ENCODE measurements around the gene NBPF12.
"Not testable (repeated sequence)": the region's sequence is repeated elsewhere in the genome, so short reads cannot be mapped to it uniquely, and the experiment has no call there.

The NBPF12 gene

DNA sequence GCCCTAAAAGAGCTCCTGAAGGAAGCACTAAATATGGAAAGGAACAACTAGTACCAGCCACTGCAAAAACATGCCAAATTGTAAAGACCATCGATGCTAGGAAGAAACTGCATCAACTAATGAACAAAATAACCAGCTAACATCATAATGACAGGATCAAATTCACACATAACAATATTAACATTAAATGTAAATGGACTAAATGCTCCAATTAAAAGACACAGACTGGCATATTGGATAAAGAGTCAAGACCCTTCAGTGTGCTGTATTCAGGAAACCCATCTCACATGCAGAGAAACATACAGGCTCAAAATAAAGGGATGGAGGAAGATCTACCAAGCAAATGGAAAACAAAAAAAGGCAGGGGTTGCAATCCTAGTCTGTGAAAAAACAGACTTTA lies 70.4 kb downstream of the NBPF12 start:
- not testable (repeated sequence) for H3K9me3 ChIP-seq (ENCODE audit: insufficient read depth, low read length); H3K27me3 ChIP-seq (ENCODE audit: insufficient read depth, insufficient read length); H3K4me1 ChIP-seq (ENCODE audit: insufficient read depth, insufficient read length)

DNA sequence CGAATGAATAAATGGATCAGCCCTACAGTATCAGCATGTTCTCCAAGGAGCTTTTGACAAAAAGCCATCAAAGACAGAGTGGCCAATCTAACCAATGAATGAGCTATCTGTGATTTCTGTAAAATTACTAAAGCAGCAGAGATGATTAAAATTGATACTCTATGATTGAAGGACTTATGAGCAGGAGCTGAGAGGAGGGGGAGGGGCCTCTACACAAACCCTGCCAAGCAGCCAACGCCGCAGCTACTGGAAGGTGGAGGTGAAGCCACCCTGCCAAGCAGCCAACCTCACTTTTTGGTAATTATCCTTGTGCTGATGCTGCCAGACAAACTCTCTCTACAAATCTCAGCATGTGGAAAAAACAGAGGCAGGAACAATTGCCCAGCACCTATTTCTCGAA lies 88.9 kb downstream of the NBPF12 start:
- H3K27me3 ChIP-seq (ENCODE audit: insufficient read depth, insufficient read length); H3K9ac ChIP-seq (ENCODE audit: insufficient read length, low read depth); H3K4me3 ChIP-seq (ENCODE audit: insufficient read length, low read depth); H3K36me3 ChIP-seq (ENCODE audit: insufficient read depth, insufficient read length, low read length); DNase-seq (ENCODE audit: low read depth, low spot score); H3K4me1 ChIP-seq (ENCODE audit: insufficient read depth, insufficient read length); H3K9me3 ChIP-seq (ENCODE audit: insufficient read depth, low read length): not testable (repeated sequence)

More for the DNA sequence above, 70.4 kb downstream of the NBPF12 start:
- not testable (repeated sequence) for H3K36me3 ChIP-seq (ENCODE audit: insufficient read depth, insufficient read length, low read length); DNase-seq (ENCODE audit: low read depth, low spot score); H3K4me3 ChIP-seq (ENCODE audit: insufficient read length, low read depth); H3K9ac ChIP-seq (ENCODE audit: insufficient read length, low read depth)

DNA sequence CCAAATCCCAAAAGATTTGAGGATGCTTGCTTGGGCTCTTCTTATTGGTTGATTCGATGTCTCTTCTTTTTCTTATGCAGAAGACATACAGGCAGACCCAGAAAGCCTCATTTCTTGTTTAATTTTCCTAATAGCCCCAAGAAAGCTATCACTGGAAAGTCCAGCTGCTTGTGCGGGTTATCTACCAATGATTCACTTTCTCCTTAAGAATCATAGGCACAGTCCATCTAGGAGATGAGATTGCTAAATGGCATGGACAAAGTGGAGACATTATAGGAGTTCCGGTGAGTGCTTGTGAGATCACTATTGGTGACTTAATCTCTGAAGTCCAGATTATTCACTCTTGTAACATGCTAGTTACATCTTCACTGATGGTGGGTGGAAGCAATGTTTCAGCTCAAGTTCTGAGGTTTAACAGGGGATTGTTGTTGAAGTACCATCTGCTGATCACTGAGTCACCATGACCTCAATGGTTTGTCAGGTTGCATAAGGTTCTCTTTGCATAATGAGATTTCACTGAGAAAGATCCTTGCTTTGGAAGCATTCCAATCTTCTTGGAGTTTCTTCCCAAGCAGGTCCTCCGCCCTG lies 92.0 kb downstream of the NBPF12 start:
- not testable (repeated sequence) for DNase-seq (ENCODE audit: low read depth, low spot score); H3K36me3 ChIP-seq (ENCODE audit: insufficient read depth, insufficient read length, low read length); H3K27me3 ChIP-seq (ENCODE audit: insufficient read depth, insufficient read length); H3K4me3 ChIP-seq (ENCODE audit: insufficient read length, low read depth); H3K4me1 ChIP-seq (ENCODE audit: insufficient read depth, insufficient read length); H3K9me3 ChIP-seq (ENCODE audit: insufficient read depth, low read length); H3K9ac ChIP-seq (ENCODE audit: insufficient read length, low read depth)

DNA sequence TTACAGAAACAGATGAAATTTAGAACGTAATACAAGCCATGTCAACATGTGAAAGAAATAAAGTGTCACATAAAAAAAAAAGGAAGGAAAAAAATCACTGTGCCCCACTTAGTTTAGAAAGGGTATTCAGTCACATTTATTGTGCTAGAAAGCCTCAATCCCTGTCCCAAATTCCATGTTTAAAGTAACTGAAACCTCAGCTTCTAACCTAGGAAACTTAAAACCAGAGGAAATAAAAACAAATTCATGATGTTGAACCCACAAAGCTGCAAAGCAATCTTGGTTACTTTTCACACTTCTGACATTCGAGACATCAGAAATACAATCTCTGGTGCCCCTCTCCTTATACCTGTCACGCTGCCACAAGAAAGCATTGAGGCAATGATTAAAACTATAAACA lies 101.8 kb downstream of the NBPF12 start:
- Histone ChIP-seq H3K9ac (ENCODE audit: insufficient read length, low read depth) (no peak overlapping the region), H3K4me3 (ENCODE audit: insufficient read length, low read depth) (no peak overlapping the region), H3K9me3 (ENCODE audit: insufficient read depth, low read length) (no peaks in the 10 kb centered on the region), H3K36me3 (ENCODE audit: insufficient read depth, insufficient read length, low read length) (no peaks in the 10 kb centered on the region), H3K27me3 (ENCODE audit: insufficient read depth, insufficient read length) (no peaks in the 10 kb centered on the region), H3K4me1 (ENCODE audit: insufficient read depth, insufficient read length) (no peaks in the 10 kb centered on the region)
- no peak for DNase-seq (ENCODE audit: low read depth, low spot score)
- TF ChIP-seq SUZ12 (IDR thresholded peaks at IDR 0.05; ENCODE audit: extremely low read depth, insufficient read depth, insufficient read length): no peak
- no peak for TF ChIP-seq YY1 (IDR thresholded peaks at IDR 0.05; ENCODE audit: insufficient read depth, insufficient read length)
- no peak for TF ChIP-seq ZNF274 (IDR thresholded peaks at IDR 0.05; ENCODE audit: low read depth, low read length)

DNA sequence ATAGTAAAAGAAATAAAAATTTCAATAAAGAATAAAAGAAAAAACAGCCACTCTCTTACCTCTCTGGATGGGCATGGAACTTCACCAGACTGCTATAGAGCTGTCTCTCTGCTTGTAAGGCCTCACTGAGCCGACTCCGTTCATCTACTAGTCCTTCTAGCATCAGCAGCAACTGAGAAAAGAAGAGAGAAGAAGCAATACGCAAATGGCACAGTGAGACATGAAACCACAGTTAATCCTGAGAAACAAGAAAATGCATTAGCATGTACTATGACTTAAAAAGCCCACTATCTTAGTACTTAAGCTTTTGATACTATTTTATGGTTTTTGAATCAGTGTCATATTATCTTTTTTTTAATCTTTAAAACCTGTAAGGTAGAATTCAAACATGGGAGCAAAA lies 104.8 kb downstream of the NBPF12 start:
- H3K36me3 ChIP-seq (ENCODE audit: insufficient read depth, insufficient read length, low read length); H3K4me3 ChIP-seq (ENCODE audit: insufficient read length, low read depth); DNase-seq (ENCODE audit: low read depth, low spot score); H3K9me3 ChIP-seq (ENCODE audit: insufficient read depth, low read length); H3K9ac ChIP-seq (ENCODE audit: insufficient read length, low read depth); H3K27me3 ChIP-seq (ENCODE audit: insufficient read depth, insufficient read length); H3K4me1 ChIP-seq (ENCODE audit: insufficient read depth, insufficient read length): not testable (repeated sequence)

DNA sequence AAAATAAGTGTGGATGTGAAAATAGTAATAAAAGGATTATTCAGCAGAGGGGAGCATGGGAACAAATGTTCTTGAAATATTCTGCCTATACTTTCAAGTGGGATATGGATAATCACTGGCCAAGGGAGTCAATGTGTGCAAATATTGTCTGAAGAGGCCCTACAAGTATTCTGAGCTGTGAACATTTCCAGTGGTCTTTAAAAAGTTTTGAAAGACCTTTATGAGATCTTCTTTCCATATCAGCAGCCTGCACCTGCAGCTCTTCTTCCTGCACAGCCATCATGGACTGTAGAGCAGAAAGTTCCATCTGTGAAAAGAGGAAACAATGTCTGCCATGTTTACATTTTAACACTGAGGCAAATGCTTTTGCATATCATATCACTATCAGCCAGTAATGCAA lies 106.4 kb downstream of the NBPF12 start:
- not testable (repeated sequence) for H3K9ac ChIP-seq (ENCODE audit: insufficient read length, low read depth); DNase-seq (ENCODE audit: low read depth, low spot score); H3K9me3 ChIP-seq (ENCODE audit: insufficient read depth, low read length); H3K36me3 ChIP-seq (ENCODE audit: insufficient read depth, insufficient read length, low read length); H3K27me3 ChIP-seq (ENCODE audit: insufficient read depth, insufficient read length); H3K4me3 ChIP-seq (ENCODE audit: insufficient read length, low read depth); H3K4me1 ChIP-seq (ENCODE audit: insufficient read depth, insufficient read length)

Measured in NT2/D1 (cell line).